OCI-LY1 (cell line): ENCODE data around the gene DAPL1.

ENCODE experiments used
- H2AFZ ChIP-seq: fragments of 200-600 bp; sonication (generic), shearing (Covaris generic); 2 replicates; pipeline ENCODE4 v1.6.0; 2014; ENCODE audit warnings: antibody characterized with exemption, mild to moderate bottlenecking, low read length
- H3F3A ChIP-seq: fragments of 200-600 bp; sonication (generic), shearing (Covaris generic); 2 replicates; pipeline ENCODE4 v1.6.0; 2014; ENCODE audit warnings: mild to moderate bottlenecking, antibody characterized with exemption, low read length, moderate library complexity; ENCODE audit not compliant: insufficient read depth
- H3K27ac ChIP-seq: fragments of 200-600 bp; sonication (generic); 2 replicates; pipeline ENCODE4 v1.5.1; 2014; ENCODE audit warnings: low read length, mixed run types, mild to moderate bottlenecking, low read depth; ENCODE audit not compliant: poor library complexity, severe bottlenecking
- H3K27me3 ChIP-seq: fragments of 200-600 bp; sonication (generic); 2 replicates; pipeline ENCODE4 v1.6.0; 2014; ENCODE audit warnings: antibody characterized with exemption, mild to moderate bottlenecking, low read length, moderate library complexity; ENCODE audit not compliant: insufficient read depth
- H3K36me3 ChIP-seq: fragments of 200-600 bp; sonication (generic); 2 replicates; pipeline ENCODE4 v1.6.1; 2014; ENCODE audit warnings: mild to moderate bottlenecking, antibody characterized with exemption, low read length, moderate library complexity, mixed read lengths; ENCODE audit not compliant: insufficient read depth
- H3K4me1 ChIP-seq: fragments of 200-600 bp; sonication (generic); 2 replicates; pipeline ENCODE4 v1.5.1; 2014; ENCODE audit warnings: mild to moderate bottlenecking, low read length, moderate library complexity; ENCODE audit not compliant: insufficient read depth, severe bottlenecking
- H3K4me2 ChIP-seq: fragments of 200-600 bp; sonication (generic), shearing (Covaris generic); 2 replicates; pipeline ENCODE4 v1.6.1; 2014; ENCODE audit warnings: low read length
- H3K4me3 ChIP-seq: fragments of 200-600 bp; sonication (generic); 2 replicates; pipeline ENCODE4 v1.5.1; 2014; ENCODE audit warnings: low read length, low read depth, mild to moderate bottlenecking, mixed read lengths; ENCODE audit not compliant: poor library complexity, severe bottlenecking
- H3K79me2 ChIP-seq: fragments of 200-600 bp; shearing (Covaris generic); 2 replicates; pipeline ENCODE4 v1.6.1; 2016; ENCODE audit warnings: mixed run types, low read length, mixed read lengths; ENCODE audit not compliant: insufficient read depth
- H3K9ac ChIP-seq: fragments of 200-600 bp; sonication (generic), shearing (Covaris generic); 2 replicates; pipeline ENCODE4 v1.6.1; 2014; ENCODE audit warnings: mild to moderate bottlenecking, low read length, mixed read lengths
- H3K9me2 ChIP-seq: fragments of 200-600 bp; sonication (generic), shearing (Covaris generic); 2 replicates; pipeline ENCODE4 v1.6.1; 2014; ENCODE audit warnings: low read depth, mild to moderate bottlenecking, low read length, mixed read lengths
- H3K9me3 ChIP-seq: fragments of 200-600 bp; shearing (Covaris generic); 2 replicates; pipeline ENCODE4 v1.6.1; 2014; ENCODE audit warnings: low read length, mixed read lengths
- H4K20me1 ChIP-seq: fragments of 200-600 bp; sonication (generic), shearing (Covaris generic); 2 replicates; pipeline ENCODE4 v1.6.0; 2016; ENCODE audit warnings: mild to moderate bottlenecking, low read length; ENCODE audit not compliant: insufficient read depth
- CTCF ChIP-seq: fragments of 200-600 bp; sonication (generic), shearing (Covaris generic); IDR thresholded peaks from 2 replicates; pipeline ENCODE4 v1.5.1; 2017; ENCODE audit warnings: mild to moderate bottlenecking, antibody characterized with exemption, low read length, moderate library complexity, mixed read lengths
- EZH2 ChIP-seq: fragments of 200-600 bp; sonication (generic), shearing (Covaris generic); IDR thresholded peaks from 2 replicates; pipeline ENCODE4 v1.8.0; 2017; ENCODE audit warnings: borderline replicate concordance, mixed run types, mild to moderate bottlenecking, antibody characterized with exemption, low read length, moderate library complexity, mixed read lengths

The DAPL1 gene

GRCh38 chr2:158756976-158757375, 38.1 kb upstream of the DAPL1 start:
- no peak overlapping the region for H3K9ac ChIP-seq
- no peaks in the 10 kb centered on the region; the same call in 1 of the 2 replicates for H3K27me3 ChIP-seq
- no peaks in the 10 kb centered on the region for H3K36me3 ChIP-seq
- H3K79me2 ChIP-seq, result no peaks in the 10 kb centered on the region
- H3F3A ChIP-seq, result no peaks in the 10 kb centered on the region
- no peak overlapping the region for H3K4me3 ChIP-seq
- H4K20me1 ChIP-seq, result no peaks in the 10 kb centered on the region
- peaks cover 12% of the 10 kb centered on the region for H3K4me1 ChIP-seq
- H3K9me3 ChIP-seq, result no peaks in the 10 kb centered on the region
- no peak overlapping the region for H3K27ac ChIP-seq
- no peak overlapping the region for H2AFZ ChIP-seq
- no peak for TF ChIP-seq CTCF
- no peak for TF ChIP-seq EZH2
- H3K4me2 ChIP-seq, result no peak overlapping the region
- no peaks in the 10 kb centered on the region for H3K9me2 ChIP-seq

- no peak overlapping the region for H3K9ac ChIP-seq
- TF ChIP-seq CTCF (no peak), EZH2 (no peak)
- no peak overlapping the region for H3K4me3 ChIP-seq
- no peak overlapping the region for H2AFZ ChIP-seq
- no peaks in the 10 kb centered on the region for H3K9me3 ChIP-seq
- H3F3A ChIP-seq, result no peaks in the 10 kb centered on the region
- no peak overlapping the region for H3K4me2 ChIP-seq
- H3K4me1 ChIP-seq, result peaks cover 9% of the 10 kb centered on the region
- no peaks in the 10 kb centered on the region for H3K27me3 ChIP-seq
- no peaks in the 10 kb centered on the region for H4K20me1 ChIP-seq
- no peaks in the 10 kb centered on the region for H3K9me2 ChIP-seq
- H3K36me3 ChIP-seq, result no peaks in the 10 kb centered on the region
- no peak overlapping the region for H3K27ac ChIP-seq
- H3K79me2 ChIP-seq, result no peaks in the 10 kb centered on the region
Observed at GRCh38 chr2:158760887-158761286, 34.2 kb upstream of the DAPL1 start.

GRCh38 chr2:158761621-158762020, 33.5 kb upstream of the DAPL1 start:
- Histone ChIP-seq H3K79me2 (no peaks in the 10 kb centered on the region), H3K4me1 (peaks cover 8% of the 10 kb centered on the region), H3K27ac (no peak overlapping the region), H3K4me2 (no peak overlapping the region), H3K9ac (no peak overlapping the region), H3F3A (no peaks in the 10 kb centered on the region), H4K20me1 (no peaks in the 10 kb centered on the region), H3K4me3 (no peak overlapping the region), H3K9me3 (no peaks in the 10 kb centered on the region), H2AFZ (no peak overlapping the region), H3K27me3 (no peaks in the 10 kb centered on the region), H3K9me2 (no peaks in the 10 kb centered on the region), H3K36me3 (no peaks in the 10 kb centered on the region)
- no peak for TF ChIP-seq EZH2
- no peak for TF ChIP-seq CTCF
